Measurements from ENCODE around the gene CHST9.

GRCh38 chr18:26911840-26912239 is 273.3 kb downstream of the CHST9 start:
- TF ChIP-seq EZH2 (IDR thresholded peaks at IDR 0.05; ENCODE audit: borderline replicate concordance, low read depth, low read length, severe bottlenecking) (no peak), POLR2A (IDR thresholded peaks at IDR 0.05; ENCODE audit: low read depth, low read length) (no peak), CTCF (IDR thresholded peaks at IDR 0.05; ENCODE audit: extremely low read depth in 1 of 2, insufficient read depth in 1 of 2, low read depth in 1 of 2, low read length in 2 of 2) (no peak), POLR2AphosphoS5 (IDR thresholded peaks at IDR 0.05; ENCODE audit: insufficient read depth, low read depth, low read length) (no peak), MAX (IDR thresholded peaks at IDR 0.05; ENCODE audit: insufficient read depth, insufficient read length) (no peak), MYC (IDR thresholded peaks at IDR 0.05; ENCODE audit: low read depth, low read length) (no peak), GATA2 (IDR thresholded peaks at IDR 0.05; ENCODE audit: insufficient read depth, insufficient read length, low read depth, low read length) (no peak)

Data from endothelial cell of umbilical vein (primary cell).